ENCODE measurements around the gene PLEKHG3.

The PLEKHG3 gene

DNA sequence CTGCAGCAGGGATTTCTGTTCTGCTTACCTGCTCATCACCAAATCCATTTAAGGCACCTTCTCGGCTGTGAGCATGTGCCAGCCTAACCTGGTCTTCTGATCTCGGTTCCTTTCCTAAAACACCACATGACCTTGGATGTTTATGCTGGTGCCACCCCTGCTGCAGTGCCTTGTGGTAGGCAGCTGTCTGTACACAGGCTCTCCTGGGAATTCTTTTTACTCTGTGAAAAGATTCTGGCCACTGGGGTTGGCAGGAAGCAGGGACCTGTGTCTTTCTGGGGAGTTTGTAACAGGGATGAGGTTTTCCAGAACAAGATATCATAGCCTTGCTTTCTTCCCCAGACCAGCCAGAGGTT lies 10.4 kb upstream of the PLEKHG3 start:
- Histone ChIP-seq H3K4me1 (ENCODE audit: control insufficient read depth in 1 of 2, insufficient read depth in 2 of 2, low read length in 2 of 2) (peaks cover 18 to 32% of the 10 kb centered on the region in 2 donors), H3K4me3 (ENCODE audit: low read depth in 1 of 2, low read length in 2 of 2) (no peak overlapping the region), H3K9me3 (ENCODE audit: control insufficient read depth in 1 of 2, low read length in 2 of 2) (no peaks in the 10 kb centered on the region), H3K36me3 (ENCODE audit: control insufficient read depth in 1 of 2, insufficient read depth in 2 of 2, low read length in 2 of 2) (no peaks in the 10 kb centered on the region), H3K27ac (ENCODE audit: low read depth, low read length) (no peak overlapping the region), H3K9ac (ENCODE audit: low read depth in 1 of 2, low read length in 2 of 2) (no peak overlapping the region), H3K27me3 (ENCODE audit: control insufficient read depth in 1 of 2, insufficient read depth in 2 of 2, low read length in 2 of 2) (peaks cover 5 to 23% of the 10 kb centered on the region in 2 donors)

DNA sequence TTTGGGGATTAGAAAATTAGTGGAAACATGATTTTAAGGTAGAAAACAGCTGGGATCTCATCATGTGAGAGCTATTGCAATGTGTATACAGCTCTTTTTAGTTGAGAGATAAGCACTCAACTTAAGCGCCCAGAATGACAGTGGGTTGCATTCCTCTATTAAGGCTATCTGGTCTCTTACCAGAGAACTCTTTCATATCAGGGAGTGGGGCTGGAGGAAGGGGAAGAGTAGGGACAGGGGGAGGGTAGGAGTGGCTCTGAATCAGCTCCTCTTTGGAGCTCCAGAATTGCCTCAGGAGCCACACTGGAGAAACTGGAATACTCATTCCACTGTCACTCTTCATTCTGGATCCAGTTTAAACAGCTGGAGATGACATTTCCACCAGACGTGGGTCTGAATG lies 9.2 kb upstream of the PLEKHG3 start:
- no peaks in the 10 kb centered on the region for H3K9me3 ChIP-seq (ENCODE audit: control insufficient read depth in 1 of 2, low read length in 2 of 2)
- no peak overlapping the region for H3K4me3 ChIP-seq (ENCODE audit: low read depth in 1 of 2, low read length in 2 of 2)
- H3K27me3 ChIP-seq (ENCODE audit: control insufficient read depth in 1 of 2, insufficient read depth in 2 of 2, low read length in 2 of 2), result peaks cover 5 to 23% of the 10 kb centered on the region in 2 donors
- no peak overlapping the region for H3K27ac ChIP-seq (ENCODE audit: low read depth, low read length)
- no peak overlapping the region for H3K9ac ChIP-seq (ENCODE audit: low read depth in 1 of 2, low read length in 2 of 2)
- H3K36me3 ChIP-seq (ENCODE audit: control insufficient read depth in 1 of 2, insufficient read depth in 2 of 2, low read length in 2 of 2), result no peaks in the 10 kb centered on the region
- H3K4me1 ChIP-seq (ENCODE audit: control insufficient read depth in 1 of 2, insufficient read depth in 2 of 2, low read length in 2 of 2), result peaks cover 22 to 29% of the 10 kb centered on the region in 2 donors

DNA sequence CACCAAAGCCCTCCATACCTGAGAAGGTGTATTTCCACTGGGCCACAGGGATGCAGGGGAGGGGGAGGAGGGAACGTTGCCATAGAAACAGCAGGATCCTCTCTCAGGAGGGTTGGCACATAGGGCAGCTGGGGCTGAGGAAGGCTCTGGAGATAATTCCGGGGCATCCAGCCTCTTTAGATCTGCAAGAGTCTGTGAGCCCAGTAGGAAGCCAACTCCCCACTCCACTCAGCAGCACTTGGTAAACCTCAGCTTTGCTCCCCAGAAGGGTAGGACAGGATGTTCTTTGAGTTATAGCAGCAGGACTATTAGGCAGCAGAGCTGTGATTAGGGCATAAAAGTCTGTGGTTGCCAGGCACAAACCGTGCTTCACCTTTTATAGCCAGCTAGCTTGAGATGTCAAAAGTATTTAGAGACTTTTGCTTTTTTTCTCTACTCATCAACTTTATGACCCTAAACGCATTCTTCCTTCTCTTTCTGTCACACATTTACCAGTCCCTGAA lies 7.8 kb upstream of the PLEKHG3 start:
- H3K4me3 ChIP-seq (ENCODE audit: low read depth in 1 of 2, low read length in 2 of 2), result no peak overlapping the region
- peaks cover 5 to 23% of the 10 kb centered on the region in 2 donors for H3K27me3 ChIP-seq (ENCODE audit: control insufficient read depth in 1 of 2, insufficient read depth in 2 of 2, low read length in 2 of 2)
- no peak overlapping the region for H3K9ac ChIP-seq (ENCODE audit: low read depth in 1 of 2, low read length in 2 of 2)
- H3K9me3 ChIP-seq (ENCODE audit: control insufficient read depth in 1 of 2, low read length in 2 of 2), result no peaks in the 10 kb centered on the region
- H3K4me1 ChIP-seq (ENCODE audit: control insufficient read depth in 1 of 2, insufficient read depth in 2 of 2, low read length in 2 of 2), result peaks cover 22 to 29% of the 10 kb centered on the region in 2 donors
- no peak overlapping the region for H3K27ac ChIP-seq (ENCODE audit: low read depth, low read length)
- H3K36me3 ChIP-seq (ENCODE audit: control insufficient read depth in 1 of 2, insufficient read depth in 2 of 2, low read length in 2 of 2), result no peaks in the 10 kb centered on the region

DNA sequence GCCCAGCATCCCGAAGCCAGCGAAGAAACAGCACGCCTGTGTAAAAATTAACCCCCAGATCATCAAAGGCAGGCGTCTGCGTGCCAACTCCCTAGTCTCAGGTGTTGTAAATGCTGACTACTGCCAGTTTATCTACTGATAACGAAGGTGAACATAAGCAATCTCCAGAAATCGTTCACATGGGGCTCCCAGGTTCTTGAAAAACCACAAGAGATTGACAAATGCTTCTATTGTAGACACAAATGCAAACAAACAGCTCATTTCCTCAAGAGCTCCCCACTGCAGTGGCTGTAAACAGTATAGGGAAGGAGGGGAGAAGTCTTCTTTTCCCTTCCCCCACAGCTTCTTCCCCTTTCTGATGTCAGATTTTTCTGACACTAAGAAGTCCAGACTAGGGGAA lies 5.3 kb upstream of the PLEKHG3 start:
- H3K27me3 ChIP-seq (ENCODE audit: control insufficient read depth in 1 of 2, insufficient read depth in 2 of 2, low read length in 2 of 2), result peaks cover 5 to 23% of the 10 kb centered on the region in 2 donors
- H3K4me1 ChIP-seq (ENCODE audit: control insufficient read depth in 1 of 2, insufficient read depth in 2 of 2, low read length in 2 of 2), result peaks cover 34 to 36% of the 10 kb centered on the region in 2 donors
- no peak overlapping the region for H3K27ac ChIP-seq (ENCODE audit: low read depth, low read length)
- H3K9ac ChIP-seq (ENCODE audit: low read depth in 1 of 2, low read length in 2 of 2), result peak overlapping the region in 1 of 2 donors; percentile 6
- H3K4me3 ChIP-seq (ENCODE audit: low read depth in 1 of 2, low read length in 2 of 2), result no peak overlapping the region
- H3K36me3 ChIP-seq (ENCODE audit: control insufficient read depth in 1 of 2, insufficient read depth in 2 of 2, low read length in 2 of 2), result no peaks in the 10 kb centered on the region
- no peaks in the 10 kb centered on the region for H3K9me3 ChIP-seq (ENCODE audit: control insufficient read depth in 1 of 2, low read length in 2 of 2)

DNA sequence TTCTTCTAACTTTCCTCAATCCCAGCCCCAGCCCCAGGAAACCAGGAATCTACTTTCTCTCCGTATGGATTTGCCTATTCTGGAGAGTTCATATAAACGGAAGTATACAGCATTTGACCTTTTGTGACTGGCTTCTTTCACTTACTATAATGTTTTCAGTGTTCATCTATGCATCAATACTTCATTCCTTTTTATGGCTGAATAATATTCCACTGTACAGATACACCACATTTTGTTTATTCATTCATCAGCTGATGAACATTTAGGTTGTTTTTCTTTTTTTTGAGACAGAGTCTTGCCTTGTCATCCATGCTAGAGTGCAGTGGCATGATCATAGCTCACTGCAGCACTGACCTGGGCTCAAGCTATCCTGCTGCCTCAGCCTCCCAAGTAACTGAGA lies 3.9 kb upstream of the PLEKHG3 start:
- Histone ChIP-seq H3K9ac (ENCODE audit: low read depth in 1 of 2, low read length in 2 of 2) (no peak overlapping the region), H3K27ac (ENCODE audit: low read depth, low read length) (no peak overlapping the region), H3K36me3 (ENCODE audit: control insufficient read depth in 1 of 2, insufficient read depth in 2 of 2, low read length in 2 of 2) (no peaks in the 10 kb centered on the region), H3K27me3 (ENCODE audit: control insufficient read depth in 1 of 2, insufficient read depth in 2 of 2, low read length in 2 of 2) (peaks cover 5 to 17% of the 10 kb centered on the region in 2 donors), H3K4me1 (ENCODE audit: control insufficient read depth in 1 of 2, insufficient read depth in 2 of 2, low read length in 2 of 2) (peaks cover 37 to 39% of the 10 kb centered on the region in 2 donors), H3K4me3 (ENCODE audit: low read depth in 1 of 2, low read length in 2 of 2) (no peak overlapping the region), H3K9me3 (ENCODE audit: control insufficient read depth in 1 of 2, low read length in 2 of 2) (no peaks in the 10 kb centered on the region)

DNA sequence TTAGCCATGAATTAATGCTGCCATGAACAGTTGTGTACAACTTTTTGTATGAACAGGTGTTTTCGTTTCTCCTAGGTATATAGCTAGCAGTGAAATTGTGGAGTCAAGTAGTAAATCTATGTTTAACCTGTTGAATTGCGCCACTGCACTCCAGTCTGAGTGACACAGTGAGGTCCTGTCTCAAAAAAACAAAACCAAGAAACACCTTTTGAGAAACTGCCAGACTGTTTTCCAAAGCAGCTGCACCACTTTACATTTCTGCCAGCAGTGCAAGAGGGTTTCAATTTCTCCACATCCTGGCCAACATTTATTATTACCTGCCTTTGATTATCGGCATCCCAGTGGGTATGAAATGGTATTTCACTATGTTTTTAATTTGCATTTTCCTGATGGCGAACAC lies 3.3 kb upstream of the PLEKHG3 start:
- no peak overlapping the region for H3K27ac ChIP-seq (ENCODE audit: low read depth, low read length)
- H3K4me1 ChIP-seq (ENCODE audit: control insufficient read depth in 1 of 2, insufficient read depth in 2 of 2, low read length in 2 of 2), result peaks cover 43 to 45% of the 10 kb centered on the region in 2 donors
- H3K27me3 ChIP-seq (ENCODE audit: control insufficient read depth in 1 of 2, insufficient read depth in 2 of 2, low read length in 2 of 2), result peaks cover 5 to 15% of the 10 kb centered on the region in 2 donors
- H3K4me3 ChIP-seq (ENCODE audit: low read depth in 1 of 2, low read length in 2 of 2), result no peak overlapping the region
- no peak overlapping the region for H3K9ac ChIP-seq (ENCODE audit: low read depth in 1 of 2, low read length in 2 of 2)
- no peaks in the 10 kb centered on the region for H3K36me3 ChIP-seq (ENCODE audit: control insufficient read depth in 1 of 2, insufficient read depth in 2 of 2, low read length in 2 of 2)
- no peaks in the 10 kb centered on the region for H3K9me3 ChIP-seq (ENCODE audit: control insufficient read depth in 1 of 2, low read length in 2 of 2)

DNA sequence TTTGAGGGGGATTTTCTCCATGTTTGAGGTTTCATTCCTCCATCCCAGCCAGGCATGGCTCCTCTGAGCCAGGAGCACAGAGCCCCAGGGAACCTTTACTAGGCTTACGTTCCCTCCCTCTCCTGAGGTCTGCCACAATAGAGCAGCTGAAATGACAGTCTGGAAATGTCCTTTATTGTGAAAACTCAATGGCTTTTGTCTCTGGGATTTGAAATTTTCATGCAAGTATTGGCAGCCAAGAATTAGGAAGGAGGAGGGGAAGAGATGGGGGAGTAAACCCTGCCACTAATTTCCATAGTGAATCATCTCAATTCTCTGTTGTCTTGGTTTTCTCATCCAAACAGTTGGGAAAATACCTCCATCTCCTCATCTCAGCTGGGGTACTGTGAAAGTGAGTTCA lies 2.6 kb upstream of the PLEKHG3 start:
- peaks cover 50 to 53% of the 10 kb centered on the region in 2 donors for H3K4me1 ChIP-seq (ENCODE audit: control insufficient read depth in 1 of 2, insufficient read depth in 2 of 2, low read length in 2 of 2)
- no peak overlapping the region for H3K4me3 ChIP-seq (ENCODE audit: low read depth in 1 of 2, low read length in 2 of 2)
- H3K36me3 ChIP-seq (ENCODE audit: control insufficient read depth in 1 of 2, insufficient read depth in 2 of 2, low read length in 2 of 2), result no peaks in the 10 kb centered on the region
- H3K27me3 ChIP-seq (ENCODE audit: control insufficient read depth in 1 of 2, insufficient read depth in 2 of 2, low read length in 2 of 2), result peaks cover 5 to 9% of the 10 kb centered on the region in 2 donors
- H3K9ac ChIP-seq (ENCODE audit: low read depth in 1 of 2, low read length in 2 of 2), result no peak overlapping the region
- H3K27ac ChIP-seq (ENCODE audit: low read depth, low read length), result no peak overlapping the region
- H3K9me3 ChIP-seq (ENCODE audit: control insufficient read depth in 1 of 2, low read length in 2 of 2), result no peaks in the 10 kb centered on the region

DNA sequence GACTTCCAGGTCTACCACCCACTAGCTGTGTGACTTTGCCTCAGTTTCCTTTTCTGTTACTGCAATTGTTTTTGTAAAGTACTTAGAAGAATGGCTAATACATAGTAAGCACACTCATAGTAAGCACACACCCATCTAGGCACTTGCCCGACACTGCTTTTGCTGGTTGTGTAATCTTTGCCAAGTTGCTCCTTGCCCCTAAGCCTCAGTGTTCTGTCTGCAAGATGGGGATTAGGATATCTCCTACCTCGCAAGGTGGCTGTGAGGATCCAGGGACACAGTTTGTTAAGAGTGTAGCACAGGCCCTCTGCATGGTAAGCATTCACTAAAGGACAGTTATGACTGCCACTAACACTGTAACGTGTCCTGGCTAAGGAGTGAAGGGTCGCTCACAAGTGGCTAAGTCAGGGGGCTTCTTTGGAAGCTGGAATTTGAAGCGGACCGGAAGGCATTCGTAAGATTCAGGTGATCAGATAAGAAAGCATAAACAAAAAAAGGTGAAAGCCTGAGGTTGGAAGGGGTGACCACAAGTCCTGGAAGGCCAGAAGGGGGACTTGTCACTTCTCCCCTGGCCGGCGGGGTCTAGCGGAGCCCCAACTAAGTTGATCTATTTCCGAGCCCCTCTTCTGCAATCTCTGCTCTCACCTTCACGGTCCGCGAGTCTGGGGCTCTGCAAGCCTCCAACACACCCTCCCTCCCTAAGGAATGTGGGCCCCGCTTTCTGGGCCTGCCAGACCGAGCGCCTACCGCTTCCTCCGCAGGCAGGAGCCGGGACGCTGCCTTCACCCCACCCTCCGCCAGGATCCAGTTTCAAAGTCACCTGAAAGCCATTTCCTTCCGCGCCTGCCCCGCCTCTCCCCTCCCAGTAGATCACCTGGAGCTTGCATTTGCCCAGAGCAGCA lies 1.5 kb upstream of the PLEKHG3 start:
- Histone ChIP-seq H3K27ac (ENCODE audit: low read depth, low read length) (no peak overlapping the region), H3K9ac (ENCODE audit: low read depth in 1 of 2, low read length in 2 of 2) (peak overlapping the region in 1 of 2 donors; percentile 82), H3K4me1 (ENCODE audit: control insufficient read depth in 1 of 2, insufficient read depth in 2 of 2, low read length in 2 of 2) (peaks cover 58 to 64% of the 10 kb centered on the region in 2 donors), H3K9me3 (ENCODE audit: control insufficient read depth in 1 of 2, low read length in 2 of 2) (no peaks in the 10 kb centered on the region), H3K36me3 (ENCODE audit: control insufficient read depth in 1 of 2, insufficient read depth in 2 of 2, low read length in 2 of 2) (no peaks in the 10 kb centered on the region), H3K27me3 (ENCODE audit: control insufficient read depth in 1 of 2, insufficient read depth in 2 of 2, low read length in 2 of 2) (peaks cover 0 to 4% of the 10 kb centered on the region in 2 donors), H3K4me3 (ENCODE audit: low read depth in 1 of 2, low read length in 2 of 2) (peak overlapping the region; percentile 76 to 85)

DNA sequence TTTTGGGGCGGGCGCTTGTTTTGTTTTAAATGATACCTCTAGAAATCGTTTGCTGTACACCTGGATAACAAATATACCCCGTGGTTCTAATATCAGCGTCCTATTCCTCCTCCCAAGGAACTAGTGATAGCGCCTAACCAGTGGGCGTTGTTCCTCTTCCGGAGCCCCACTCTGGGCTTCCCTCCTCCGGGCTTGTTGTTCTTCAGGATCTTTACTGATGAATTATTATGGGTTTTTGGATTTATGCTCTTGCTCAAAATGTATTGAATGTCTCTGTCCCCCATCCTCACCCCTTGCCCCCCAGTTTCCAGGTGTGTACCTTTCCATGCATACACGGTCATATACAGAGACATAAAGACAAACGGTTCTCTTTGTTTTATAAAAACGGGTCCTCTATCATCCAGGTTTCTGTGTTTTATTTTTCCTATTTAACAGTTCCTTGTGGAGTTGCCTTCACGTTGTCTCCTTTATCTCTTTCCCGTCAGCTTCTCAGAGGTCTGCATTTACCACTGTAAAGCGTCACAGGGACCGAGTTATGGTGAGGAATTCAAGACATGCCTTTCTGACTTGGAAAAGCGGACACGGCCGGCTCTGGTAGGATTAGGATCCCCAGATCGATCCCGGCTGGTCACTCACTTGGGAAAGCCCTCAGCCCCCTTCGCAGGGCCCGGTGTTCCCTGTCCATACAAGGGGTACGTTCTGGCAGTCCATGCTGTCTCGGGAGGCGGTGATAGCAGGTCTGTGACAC lies 655 bp upstream of the PLEKHG3 start:
- Histone ChIP-seq H3K27ac (ENCODE audit: low read depth, low read length) (peak overlapping the region; percentile 82), H3K36me3 (ENCODE audit: control insufficient read depth in 1 of 2, insufficient read depth in 2 of 2, low read length in 2 of 2) (no peaks in the 10 kb centered on the region), H3K4me3 (ENCODE audit: low read depth in 1 of 2, low read length in 2 of 2) (peak overlapping the region; percentile 76 to 85), H3K9ac (ENCODE audit: low read depth in 1 of 2, low read length in 2 of 2) (peak overlapping the region; percentile 57 to 82), H3K27me3 (ENCODE audit: control insufficient read depth in 1 of 2, insufficient read depth in 2 of 2, low read length in 2 of 2) (no peaks in the 10 kb centered on the region), H3K9me3 (ENCODE audit: control insufficient read depth in 1 of 2, low read length in 2 of 2) (no peaks in the 10 kb centered on the region), H3K4me1 (ENCODE audit: control insufficient read depth in 1 of 2, insufficient read depth in 2 of 2, low read length in 2 of 2) (peaks cover 58 to 64% of the 10 kb centered on the region in 2 donors)

Data from duodenal mucosa (tissue), 2 donors.